HepG2 (cell line): Measurements from ENCODE around the gene PIGC. TPM values are rescaled to one million over a fixed set of nuclear protein-coding genes. Genes with fewer than 3 reads are reported as not detected.

Source experiments
- ATAC-seq: fragments of 200-7000 bp; cut with Tn5 transposase; 3 replicates; pipeline ENCODE4 v1.9.1; 2020; ENCODE audit warnings: mild to moderate bottlenecking, moderate library complexity
- BruUV-seq: library from RNA; stranded (reverse); fragments of 400-500 nt; replicated peaks from 2 replicates; lab custom pipeline; 2021; lab: Mats Ljungman, UMichigan
- CTCF ChIA-PET: fragments of 300-600 bp; formaldehyde crosslinking; extraction: SDS; loops from one replicate; lab custom pipeline; 2021; ENCODE audit warnings: low total read pairs, inconsistent platforms, low intra/inter-chr PET ratio; lab: Yijun Ruan, JAX
- POLR2A ChIA-PET: fragments of 350-600 bp; sonication (Branson Sonifier 250); formaldehyde crosslinking; loops from one replicate; lab custom pipeline; 2020; ENCODE audit warnings: antibody characterized with exemption, inconsistent platforms; lab: Yijun Ruan, JAX
- DNase-seq: peaks from one replicate; pipeline ENCODE4 v3.0.0-alpha.2; 2015; ENCODE audit warnings: low spot score
- FAIRE-seq: peaks from 3 replicates; lab custom pipeline; 2011; peaks lifted over from hg19 to GRCh38; lab: Jason Lieb, UNC
- H2AFZ ChIP-seq: one replicate; pipeline ENCODE4 v1.6.1; 2011; ENCODE audit warnings: low read length, inconsistent platforms
- H3K27ac ChIP-seq: fragments of 300-600 bp; 3 replicates; pipeline ENCODE4 v1.8.0; 2011; ENCODE audit warnings: mixed run types, mild to moderate bottlenecking, mixed read lengths, low read length, inconsistent platforms; ENCODE audit not compliant: insufficient read depth; ENCODE audit errors: extremely low read length
- H3K27me3 ChIP-seq, 2 experiments: fragments of 200-600 bp in 1 of 2; 2 replicates in 1 of 2; 3 replicates in 1 of 2; pipeline versions ENCODE4 v1.6.0 to v1.8.0; 2011; ENCODE audit warnings: low read length in 2 of 2, mild to moderate bottlenecking in 2 of 2, moderate library complexity in 2 of 2, inconsistent platforms in 1 of 2; ENCODE audit not compliant: insufficient read depth in 2 of 2, control insufficient read depth in 1 of 2
- H3K36me3 ChIP-seq, 2 experiments: fragments of 200-600 bp in 1 of 2; replicated peaks in 1 of 2; 2 replicates in 1 of 2; 3 replicates in 1 of 2; pipeline versions ENCODE4 v1.5.1 to v1.8.0; 2011; ENCODE audit warnings: low read length in 2 of 2, inconsistent platforms in 1 of 2; ENCODE audit not compliant: insufficient read depth in 2 of 2, control insufficient read depth in 1 of 2
- H3K4me1 ChIP-seq: 2 replicates; pipeline ENCODE4 v1.5.1; 2012; ENCODE audit warnings: low read length, inconsistent platforms; ENCODE audit not compliant: insufficient read depth
- H3K4me2 ChIP-seq: 2 replicates; pipeline ENCODE4 v1.6.0; 2011; ENCODE audit warnings: low read depth, low read length, inconsistent platforms
- H3K4me3 ChIP-seq, 3 experiments: fragments of 200-600 bp in 1 of 3; sonication (generic), shearing (Covaris generic) in 1 of 3; replicated peaks in 1 of 3; 2 replicates each; pipeline ENCODE4 v1.5.1; 2011 to 2016; ENCODE audit warnings: low read length in 3 of 3, inconsistent platforms in 2 of 3, low read depth in 2 of 3, mild to moderate bottlenecking in 2 of 3, control low read depth in 1 of 3, mixed read lengths in 1 of 3; ENCODE audit not compliant: insufficient read depth in 1 of 3
- H3K79me2 ChIP-seq: one replicate; pipeline ENCODE4 v1.6.1; 2011; ENCODE audit warnings: low read length, inconsistent platforms; ENCODE audit not compliant: insufficient read depth
- H3K9ac ChIP-seq: 2 replicates; pipeline ENCODE4 v1.6.0; 2011; ENCODE audit warnings: mild to moderate bottlenecking, low read depth, low read length, inconsistent platforms; ENCODE audit not compliant: insufficient read depth
- H3K9me3 ChIP-seq: 2 replicates; pipeline ENCODE4 v1.5.1; 2012; ENCODE audit warnings: mild to moderate bottlenecking, low read length
- H4K20me1 ChIP-seq: 2 replicates; pipeline ENCODE4 v1.6.0; 2011; ENCODE audit warnings: inconsistent platforms, mild to moderate bottlenecking, low read length, moderate library complexity; ENCODE audit not compliant: insufficient read depth
- ETV6 ChIP-seq: sonication (generic); formaldehyde crosslinking; conservative IDR thresholded peaks from 2 replicates; pipeline ENCODE4 v1.4.0; 2020; ENCODE audit warnings: missing genetic modification reagents
- MTA1 ChIP-seq: sonication (generic); formaldehyde crosslinking; IDR thresholded peaks from 2 replicates; pipeline ENCODE4 v1.4.0; 2020; ENCODE audit warnings: missing genetic modification reagents, mild to moderate bottlenecking, borderline replicate concordance
- UBTF ChIP-seq: sonication (generic); formaldehyde crosslinking; IDR thresholded peaks from 2 replicates; pipeline ENCODE4 v1.4.0; 2020; ENCODE audit warnings: mild to moderate bottlenecking, missing genetic modification reagents
- ZIK1 ChIP-seq: sonication (generic); formaldehyde crosslinking; IDR thresholded peaks from 2 replicates; pipeline ENCODE4 v1.5.0; 2020; ENCODE audit warnings: mild to moderate bottlenecking, low read depth, missing genetic modification reagents, borderline replicate concordance
- ZNF10 ChIP-seq: sonication (generic); formaldehyde crosslinking; IDR thresholded peaks from 2 replicates; pipeline ENCODE4 v1.4.0; 2020; ENCODE audit warnings: mild to moderate bottlenecking, low read depth, missing genetic modification reagents, borderline replicate concordance
- ZNF337 ChIP-seq: sonication (generic); formaldehyde crosslinking; IDR thresholded peaks from 2 replicates; pipeline ENCODE4 v1.5.1; 2020; ENCODE audit warnings: missing genetic modification reagents, low read depth, mild to moderate bottlenecking, borderline replicate concordance
- ZSCAN9 ChIP-seq: IDR thresholded peaks from 2 replicates; pipeline ENCODE4 v1.6.1; 2016; ENCODE audit warnings: borderline replicate concordance
- WGBS: methylation state at CpG from one replicate; pipeline ENCODE4 v1.1.6; 2017; ENCODE audit warnings: low lambda C conversion rate; 5-methylcytosine and 5-hydroxymethylcytosine counted together
- in situ Hi-C: cut with HindIII; loops from 2 replicates; pipeline ENCODE4 v1.10.0; 2017; ENCODE audit warnings: low pct_unique_long_range_greater_than_20kb; ENCODE audit not compliant: extremely low pct_ligation_motif_present
- intact Hi-C: fragments of 100-400 bp; cut with micrococcal nuclease; formaldehyde crosslinking; loops from one replicate; pipeline ENCODE4 v1.10.0; 2022; ENCODE audit not compliant: unreplicated experiment
- polyA plus RNA-seq, 8 experiments: library from polyadenylated mRNA; depleted of rRNA in 3 of 8; stranded (reverse) in 7 of 8; unstranded in 1 of 8; fragments of >200 nt; fragmentation: Illumina TruSeq in 4 of 8; extraction: Trizol in 4 of 8; gene quantifications; 2 replicates each; pipeline versions ENCODE4 v1.2.1 to v1.2.3, GENCODE V29; 2011 to 2016; ENCODE audit warnings: low read depth in 4 of 8, missing spikeins in 1 of 8, mixed read lengths in 1 of 8; ENCODE audit not compliant: insufficient read depth in 1 of 8
- total RNA-seq, 5 experiments: library from RNA; depleted of rRNA; stranded (reverse); fragments of >200 nt; fragmentation: Illumina TruSeq; extraction: Trizol; gene quantifications; 2 replicates each; pipeline ENCODE4 v1.2.3, GENCODE V29; 2016; ENCODE audit warnings: low read depth in 1 of 5

The PIGC gene
- total and polyA plus RNA-seq, 2 of the 13 experiments (the other 11 are each of a cell fraction or from before 2014, with no cell fraction given): 26.7 to 29.5 TPM

- TF ChIP-seq ZNF337 (CRISPR knock-in tag) (no peak), ZSCAN9 (CRISPR knock-in tag) (no peak), ZNF10 (CRISPR knock-in tag) (no peak), MTA1 (no peak), ETV6 (CRISPR knock-in tag) (no peak)
- TF ChIP-seq, all 625 proteins: peak for 0
These were observed 30.0 kb upstream of the PIGC start (continued) for GRCh38 chr1:172473842-172474241.

DNA sequence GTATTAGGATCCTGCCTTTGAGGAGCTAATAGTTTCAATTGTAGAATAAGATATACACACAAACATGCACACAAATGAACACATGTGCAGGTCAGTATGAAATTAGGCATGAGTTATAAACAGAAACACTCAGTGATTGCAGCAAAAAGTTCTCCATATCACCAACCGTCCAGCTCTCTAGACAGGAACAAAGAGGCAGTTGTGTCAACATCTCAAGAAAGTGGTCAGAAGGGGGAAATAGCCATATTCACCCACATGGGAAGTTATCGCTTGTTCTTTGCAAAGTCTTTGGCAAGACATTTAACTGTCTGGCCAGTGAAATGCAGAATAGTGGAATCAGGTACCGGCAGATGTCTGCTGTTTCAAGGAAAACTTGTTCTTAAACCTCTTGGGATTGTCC, 29.4 kb upstream of the PIGC start:
- Histone ChIP-seq H3K9me3 (no peaks in the 10 kb centered on the region), H3K36me3 (no peaks in the 10 kb centered on the region), H3K4me1 (peaks cover 74% of the 10 kb centered on the region), H3K79me2 (no peaks in the 10 kb centered on the region), H3K4me3 (no peak overlapping the region), H3K4me2 (no peak overlapping the region), H4K20me1 (no peaks in the 10 kb centered on the region), H3K9ac (no peak overlapping the region), H2AFZ (no peak overlapping the region), H3K27me3 (no peaks in the 10 kb centered on the region), H3K27ac (no peak overlapping the region)
- WGBS: 88% methylated on average over 3 of the region's 3 CpGs
- no peak for TF ChIP-seq UBTF (CRISPR knock-in tag)
- TF ChIP-seq ZIK1: no peak
- DNase-seq (no peak), FAIRE-seq (no peak), ATAC-seq (no peak)
- in situ Hi-C loops (loop anchor here (5.0 kb wide), 1 partner anchor 59 kb away; the partner anchor contains the start of gene SUCO), intact Hi-C loops (no loop called here)
- no TSS peak for BruUV-seq
- ChIA-PET CTCF (no interaction called here), POLR2A (interaction anchor here (1.2 to 2.5 kb wide), 2 partner anchors 9 to 59 kb away, joined by 3 to 13 read pairs; partner anchors contain the start of gene SUCO)
